Spleen (tissue), 7 donors: Measurements from ENCODE around the gene ANO1.

Experiments used
- POLR2A ChIP-seq, 3 donors: fragments of 450-650 bp; IDR thresholded peaks; one replicate each; pipeline ENCODE4 v1.5.1; 2017; ENCODE audit warnings: antibody characterized with exemption in 3 of 3, mild to moderate bottlenecking in 1 of 3
- POLR2AphosphoS5 ChIP-seq, 3 donors: sonication (generic); formaldehyde crosslinking; IDR thresholded peaks; one replicate each; pipeline ENCODE4 v1.5.1; 2017; ENCODE audit warnings: antibody characterized with exemption in 3 of 3
- TF ChIP-seq, protein P1 (sequence below), 11 experiments: fragments of 200-600 bp in 7 of 11; fragments of 450-650 bp in 4 of 11; sonication (generic) in 4 of 11; IDR thresholded peaks in 8 of 11; conservative IDR thresholded peaks in 3 of 11; 1 replicate in 7 of 11; 2 replicates in 4 of 11; pipeline versions ENCODE4 v1.4.0 to v1.8.0; 2016 to 2021; ENCODE audit warnings: antibody characterized with exemption in 11 of 11, inconsistent platforms in 4 of 11, mild to moderate bottlenecking in 1 of 11
- donor health status: DM: no; HTN: no; CAD: no; lungs with moderate emphysema.
- donor health status: DM: no; HTN: no; CAD: no.
- donor health status: DM: no; HTN: no; CAD: no.

DNA sequence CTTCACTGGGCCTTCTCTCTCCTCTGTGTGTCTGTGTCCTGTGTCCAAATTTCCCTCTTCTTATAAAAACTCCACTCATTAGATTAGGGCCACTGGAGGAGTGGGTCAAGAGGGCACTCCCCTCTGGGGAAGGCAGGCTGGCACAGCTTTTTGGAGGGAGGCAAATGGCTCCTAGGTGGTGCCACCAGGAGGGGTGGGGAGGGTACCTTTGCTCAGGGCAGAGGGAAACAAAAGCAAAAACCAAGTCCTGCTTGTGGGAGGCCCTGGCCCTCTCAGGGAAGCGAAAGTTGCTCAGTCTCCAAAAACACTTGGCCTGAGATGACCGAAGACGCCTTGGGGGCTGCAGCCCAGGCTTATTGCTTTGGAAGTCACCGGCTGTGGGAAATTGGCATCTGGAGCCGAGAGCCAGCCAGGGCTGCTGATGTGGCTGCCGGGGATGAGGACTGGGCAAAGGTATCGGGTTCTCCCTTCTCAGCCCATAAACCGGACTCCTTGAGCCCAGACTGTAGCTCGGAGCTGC is 48.2 kb upstream of the ANO1 start:
- TF ChIP-seq, protein P1, sequence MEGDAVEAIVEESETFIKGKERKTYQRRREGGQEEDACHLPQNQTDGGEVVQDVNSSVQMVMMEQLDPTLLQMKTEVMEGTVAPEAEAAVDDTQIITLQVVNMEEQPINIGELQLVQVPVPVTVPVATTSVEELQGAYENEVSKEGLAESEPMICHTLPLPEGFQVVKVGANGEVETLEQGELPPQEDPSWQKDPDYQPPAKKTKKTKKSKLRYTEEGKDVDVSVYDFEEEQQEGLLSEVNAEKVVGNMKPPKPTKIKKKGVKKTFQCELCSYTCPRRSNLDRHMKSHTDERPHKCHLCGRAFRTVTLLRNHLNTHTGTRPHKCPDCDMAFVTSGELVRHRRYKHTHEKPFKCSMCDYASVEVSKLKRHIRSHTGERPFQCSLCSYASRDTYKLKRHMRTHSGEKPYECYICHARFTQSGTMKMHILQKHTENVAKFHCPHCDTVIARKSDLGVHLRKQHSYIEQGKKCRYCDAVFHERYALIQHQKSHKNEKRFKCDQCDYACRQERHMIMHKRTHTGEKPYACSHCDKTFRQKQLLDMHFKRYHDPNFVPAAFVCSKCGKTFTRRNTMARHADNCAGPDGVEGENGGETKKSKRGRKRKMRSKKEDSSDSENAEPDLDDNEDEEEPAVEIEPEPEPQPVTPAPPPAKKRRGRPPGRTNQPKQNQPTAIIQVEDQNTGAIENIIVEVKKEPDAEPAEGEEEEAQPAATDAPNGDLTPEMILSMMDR (IDR thresholded peaks at IDR 0.05 in 8 of 11, conservative IDR thresholded peaks at IDR 0.05 in 3 of 11): peak in 1 of 11 experiments; percentile 2
- TF ChIP-seq POLR2A (IDR thresholded peaks at IDR 0.05): no peak
- no peak for TF ChIP-seq POLR2AphosphoS5 (IDR thresholded peaks at IDR 0.05)
